Heart left ventricle (tissue), 16 donors: ENCODE measurements around the gene JMJD7. TPM values are rescaled to one million over a fixed set of nuclear protein-coding genes. Genes with fewer than 3 reads are reported as not detected.
A peak's percentile ranks its signal among the peaks of the same experiment; 100 is the strongest.

Experiments
- ATAC-seq, 4 donors: fragments of 200-7000 bp; cut with Tn5 transposase; one replicate each; pipeline ENCODE4 v1.9.1; 2020 to 2022; ENCODE audit warnings: moderate library complexity in 4 of 4, mild to moderate bottlenecking in 3 of 4, moderate number of reproducible peaks in 1 of 4
- DNase-seq, 5 donors: peaks; one replicate each; pipeline ENCODE4 v3.0.0-alpha.2; 2020
- H3K27ac ChIP-seq, 12 donors: fragments of 200-600 bp; sonication (generic) in 4 of 12; one replicate each; pipeline versions ENCODE4 v1.5.0 to v1.8.0; 2016 to 2022; ENCODE audit warnings: mild to moderate bottlenecking in 2 of 12
- H3K27me3 ChIP-seq, 9 donors: fragments of 200-600 bp; sonication (generic) in 2 of 9; one replicate each; pipeline versions ENCODE4 v1.5.1 to v1.8.0; 2016 to 2022; ENCODE audit warnings: mild to moderate bottlenecking in 3 of 9
- H3K36me3 ChIP-seq, 9 donors: fragments of 200-600 bp; sonication (generic) in 2 of 9; one replicate each; pipeline versions ENCODE4 v1.5.0 to v1.8.0; 2018 to 2022; ENCODE audit warnings: mild to moderate bottlenecking in 2 of 9
- H3K4me1 ChIP-seq, 12 donors: fragments of 200-600 bp; sonication (generic) in 4 of 12; one replicate each; pipeline versions ENCODE4 v1.5.0 to v1.8.0; 2016 to 2022; ENCODE audit warnings: mild to moderate bottlenecking in 3 of 12
- H3K4me3 ChIP-seq, 12 donors: fragments of 200-600 bp; sonication (generic) in 4 of 12; one replicate each; pipeline versions ENCODE4 v1.5.0 to v1.8.0; 2017 to 2022; ENCODE audit warnings: mild to moderate bottlenecking in 9 of 12, moderate library complexity in 4 of 12
- H3K9me3 ChIP-seq, 12 donors: fragments of 200-600 bp; sonication (generic) in 4 of 12; one replicate each; pipeline versions ENCODE4 v1.5.0 to v1.8.0; 2016 to 2022; ENCODE audit warnings: mild to moderate bottlenecking in 1 of 12
- POLR2A ChIP-seq, 2 donors: fragments of 450-650 bp; IDR thresholded peaks; one replicate each; pipeline ENCODE4 v1.6.1; 2017; ENCODE audit warnings: antibody characterized with exemption in 2 of 2, mild to moderate bottlenecking in 2 of 2, moderate library complexity in 2 of 2
- WGBS, 4 donors: extraction: QIAGEN DNeasy Blood & Tissue Kit in 2 of 4; methylation state at CpG; one replicate each; pipeline versions ENCODE4 v1.1.5 to v1.1.7; 2013 to 2018; 5-methylcytosine and 5-hydroxymethylcytosine counted together
- intact Hi-C, 10 donors: fragments of 100-400 bp; cut with DNase I; formaldehyde crosslinking; loops; one replicate each; pipeline versions ENCODE4 v1.11.1 to v1.14.2; 2022
- polyA plus RNA-seq, 2 donors: library from polyadenylated mRNA; stranded (reverse); fragments of 200-250 nt; gene quantifications; one replicate each; pipeline ENCODE4 v1.2.3, GENCODE V29; 2013
- total RNA-seq, 9 donors: library from RNA; depleted of rRNA in 2 of 9; stranded (reverse); fragments of >200 nt in 2 of 9; fragmentation: NEBNext Ultra II Directional in 3 of 9; extraction: Animal tissue kit (Norgen Biotek cat#: 25700) in 3 of 9; gene quantifications; one replicate each; pipeline versions ENCODE4 v1.1.0 to v1.2.4, GENCODE V29; 2016 to 2023
- TF ChIP-seq, protein P1 (sequence below), 12 donors: fragments of 200-600 bp; sonication (generic) in 4 of 12; IDR thresholded peaks; one replicate each; pipeline versions ENCODE4 v1.5.0 to v1.8.0; 2018 to 2022; ENCODE audit warnings: antibody characterized with exemption in 12 of 12, mild to moderate bottlenecking in 5 of 12
- donor health status: ischemic (EF 13 %, LVEDD 7.1; RV severe dilation, severe dysfunction).
- donor health status: healthy with polysubstance abuse.
- donor health status: DM: no; HTN: yes; CAD: no.
- donor health status: DM: no; HTN: no; CAD: no.
- donor health status: ischemic (EF 25% LVEDD 6.9; RV normal size, moderate dysfunction).
- donor health status: ischemic (EF 25% LVEDD 5.7; RV mildly dilated, moderate dysfunction).
- donor health status: healthy.
- donor health status: DM: yes; HTN: yes; CAD: no.
- donor health status: ischemic (EF 35%, LVEDD 5.7; RV mildly dilated, moderate dysfunction).
- donor health status: nonischemic (EF 11% LVEDD 7.7; RV severe dilation, severe dysfunction).
- donor health status: DM: yes; HTN: yes; CAD: no.
- donor health status: PGD.
- donor health status: ischemic (EF 29% LVEDD 5.4; RV normal size, mild dysfunction).
- donor health status: nonischemic (EF 23%, LVEDD 6.1; RV moderate dilation, normal function).

JMJD7 gene
- total and polyA plus RNA-seq, 11 donors, result 5.4 to 20.6 (median 11.8) TPM

DNA sequence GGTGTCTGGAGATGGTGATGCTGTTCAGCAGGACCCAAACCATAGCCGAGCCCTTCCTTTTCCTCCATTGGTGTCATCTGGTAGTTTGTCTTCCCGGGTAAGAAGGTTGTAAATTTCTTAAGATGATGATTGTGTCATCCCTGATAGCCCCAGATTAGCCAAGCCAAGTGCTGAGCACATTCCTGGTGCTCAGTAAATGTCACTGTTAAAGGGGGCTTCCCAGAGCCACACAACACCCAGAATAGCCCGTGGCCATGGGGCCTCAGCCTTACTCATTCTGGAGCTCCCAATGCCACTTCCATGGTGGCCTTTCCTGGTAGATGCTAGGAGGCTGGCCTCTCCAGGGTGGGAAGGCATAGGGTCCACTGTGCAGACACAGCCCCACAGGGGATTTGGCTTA lies 6.2 kb downstream of the JMJD7 start:
- Histone ChIP-seq H3K36me3 (peaks cover 0 to 30% (median 11%) of the 10 kb centered on the region in 9 donors), H3K27me3 (no peaks in the 10 kb centered on the region), H3K4me3 (no peak overlapping the region), H3K27ac (no peak overlapping the region), H3K9me3 (no peaks in the 10 kb centered on the region), H3K4me1 (peaks cover 0 to 27% (median 8%) of the 10 kb centered on the region in 12 donors)
- ATAC-seq (no peak), DNase-seq (no peak)
- 87 to 93% (median 93%) methylated on average over 3 of the region's 3 CpGs for WGBS, 4 donors
- intact Hi-C loops, result loop anchor here in 2 of 10 donors (5.0 to 10.0 kb wide), 2 partner anchors 58 to 231 kb away; partner anchors contain the start of gene SPTBN5 (in 1 of the 2)
- TF ChIP-seq, protein P1, sequence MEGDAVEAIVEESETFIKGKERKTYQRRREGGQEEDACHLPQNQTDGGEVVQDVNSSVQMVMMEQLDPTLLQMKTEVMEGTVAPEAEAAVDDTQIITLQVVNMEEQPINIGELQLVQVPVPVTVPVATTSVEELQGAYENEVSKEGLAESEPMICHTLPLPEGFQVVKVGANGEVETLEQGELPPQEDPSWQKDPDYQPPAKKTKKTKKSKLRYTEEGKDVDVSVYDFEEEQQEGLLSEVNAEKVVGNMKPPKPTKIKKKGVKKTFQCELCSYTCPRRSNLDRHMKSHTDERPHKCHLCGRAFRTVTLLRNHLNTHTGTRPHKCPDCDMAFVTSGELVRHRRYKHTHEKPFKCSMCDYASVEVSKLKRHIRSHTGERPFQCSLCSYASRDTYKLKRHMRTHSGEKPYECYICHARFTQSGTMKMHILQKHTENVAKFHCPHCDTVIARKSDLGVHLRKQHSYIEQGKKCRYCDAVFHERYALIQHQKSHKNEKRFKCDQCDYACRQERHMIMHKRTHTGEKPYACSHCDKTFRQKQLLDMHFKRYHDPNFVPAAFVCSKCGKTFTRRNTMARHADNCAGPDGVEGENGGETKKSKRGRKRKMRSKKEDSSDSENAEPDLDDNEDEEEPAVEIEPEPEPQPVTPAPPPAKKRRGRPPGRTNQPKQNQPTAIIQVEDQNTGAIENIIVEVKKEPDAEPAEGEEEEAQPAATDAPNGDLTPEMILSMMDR (IDR thresholded peaks at IDR 0.05), result no peak
- TF ChIP-seq POLR2A (IDR thresholded peaks at IDR 0.05), result no peak

DNA sequence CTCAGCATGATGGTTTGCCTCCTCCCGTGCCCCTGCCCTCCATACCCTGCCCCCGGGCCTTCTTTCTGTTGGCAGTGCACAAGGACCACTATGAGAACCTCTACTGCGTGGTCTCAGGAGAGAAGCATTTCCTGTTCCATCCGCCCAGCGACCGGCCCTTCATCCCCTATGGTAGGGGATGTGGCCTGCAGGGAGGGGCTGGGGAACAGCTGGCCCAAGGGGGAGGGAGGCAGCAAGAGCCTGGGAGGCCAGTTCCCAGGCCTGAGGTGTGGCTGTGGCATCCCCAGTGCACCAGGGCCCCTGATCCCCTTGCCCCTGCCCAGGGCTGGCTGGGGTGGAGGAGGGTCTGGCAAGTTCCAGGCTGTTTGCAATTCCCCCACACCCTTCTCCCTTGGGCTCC lies 8.2 kb downstream of the JMJD7 start:
- Histone ChIP-seq H3K4me3 (no peak overlapping the region), H3K36me3 (peaks cover 0 to 37% (median 19%) of the 10 kb centered on the region in 9 donors), H3K27me3 (no peaks in the 10 kb centered on the region), H3K27ac (no peak overlapping the region), H3K9me3 (no peaks in the 10 kb centered on the region), H3K4me1 (peaks cover 0 to 24% (median 4%) of the 10 kb centered on the region in 12 donors)
- 42 to 60% (median 50%) methylated on average over 2 to 6 of the region's 6 CpGs for WGBS, 4 donors
- TF ChIP-seq, protein P1 (IDR thresholded peaks at IDR 0.05), result no peak
- TF ChIP-seq POLR2A (IDR thresholded peaks at IDR 0.05), result no peak
- intact Hi-C loops, result loop anchor here in 1 of 10 donors (10.0 kb wide), 1 partner anchor 229 kb away; no protein-coding TSS in a partner anchor
- DNase-seq (no peak), ATAC-seq (no peak)

DNA sequence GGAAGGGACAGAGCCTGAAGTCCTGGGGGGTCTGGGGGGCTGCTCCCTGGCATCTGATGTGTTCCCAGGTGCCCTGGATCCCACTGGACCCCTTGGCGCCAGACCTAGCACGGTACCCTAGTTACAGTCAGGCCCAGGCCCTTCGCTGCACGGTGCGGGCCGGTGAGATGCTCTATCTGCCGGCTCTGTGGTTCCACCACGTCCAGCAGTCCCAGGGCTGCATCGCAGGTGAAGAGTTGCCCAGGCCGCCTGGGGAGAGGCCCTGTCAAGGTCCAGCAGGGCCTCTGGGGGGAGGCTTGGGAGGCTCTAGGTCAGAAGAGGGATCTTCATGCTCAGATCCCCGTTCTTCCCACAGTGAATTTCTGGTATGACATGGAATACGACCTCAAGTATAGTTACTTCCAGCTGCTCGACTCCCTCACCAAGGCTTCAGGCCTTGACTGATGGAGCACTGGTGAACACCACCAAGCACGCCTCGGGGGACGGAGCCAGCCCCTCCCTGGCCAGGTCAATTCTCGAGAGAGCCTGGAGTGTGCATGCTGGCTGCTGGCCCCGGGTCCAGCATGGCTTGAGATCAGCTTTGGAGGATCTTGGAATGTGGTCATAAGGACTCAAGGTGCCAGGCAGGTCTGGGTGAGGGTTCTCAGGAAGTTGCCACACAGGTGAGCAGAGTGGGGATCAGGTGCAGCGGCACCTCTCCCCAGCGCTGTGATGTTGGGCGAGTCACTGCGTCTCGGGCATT lies 9.0 kb downstream of the JMJD7 start:
- intact Hi-C loops, result loop anchor here in 1 of 10 donors (10.0 kb wide), 1 partner anchor 228 kb away; no protein-coding TSS in a partner anchor
- DNase-seq (no peak), ATAC-seq (no peak)
- TF ChIP-seq, protein P1 (IDR thresholded peaks at IDR 0.05), result no peak
- TF ChIP-seq POLR2A (IDR thresholded peaks at IDR 0.05), result no peak
- 93 to 100% (median 97%) methylated on average over 8 to 23 of the region's 23 CpGs for WGBS, 4 donors
- H3K4me3 ChIP-seq, result no peak overlapping the region
- H3K9me3 ChIP-seq, result no peaks in the 10 kb centered on the region
- H3K27me3 ChIP-seq, result no peaks in the 10 kb centered on the region
- H3K36me3 ChIP-seq, result peaks cover 0 to 40% (median 15%) of the 10 kb centered on the region in 9 donors
- no peak overlapping the region for H3K27ac ChIP-seq
- peaks cover 0 to 24% (median 4%) of the 10 kb centered on the region in 12 donors for H3K4me1 ChIP-seq

DNA sequence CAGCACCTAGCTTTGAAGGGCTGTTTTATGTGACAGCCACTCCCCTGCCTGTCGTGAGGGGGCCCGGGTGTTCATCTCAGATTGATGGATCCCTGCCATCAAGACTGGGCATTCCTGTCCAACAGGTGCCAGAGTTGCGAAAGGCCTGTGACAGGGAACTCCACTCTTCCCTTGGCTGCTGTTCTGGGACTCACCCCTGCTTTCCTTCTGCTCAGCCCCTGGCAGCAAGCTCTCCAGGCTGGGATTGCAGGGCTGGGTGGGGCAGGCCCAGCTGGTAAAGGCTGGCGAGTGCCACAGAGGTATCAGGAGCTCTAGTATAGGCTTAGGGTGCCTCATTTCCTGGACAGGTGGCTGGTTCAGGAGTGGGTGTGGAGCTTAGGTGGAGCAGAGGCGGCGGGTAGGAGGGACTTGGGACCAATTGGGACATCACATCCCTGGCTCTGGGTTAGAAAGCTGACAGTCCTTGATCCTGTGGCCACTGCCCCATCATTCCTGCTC lies 10.6 kb downstream of the JMJD7 start, which contains the start of gene PLA2G4B:
PLA2G4B (plus strand) TSS at position 448 of the 498 bp plus-strand sequence. CDS start 67 bp downstream, outside the sequence.
- DNase-seq, result peak in 1 of 5 donors; percentile 41
- H3K27ac ChIP-seq, result no peak within 1 kb of the TSS
- WGBS, 4 donors, result 46 to 77% (median 71%) methylated on average over 2 to 6 of the region's 6 CpGs
- H3K4me1 ChIP-seq, result peaks cover 0 to 19% (median 0%) of the 10 kb centered on the region in 12 donors
- TF ChIP-seq POLR2A (IDR thresholded peaks at IDR 0.05), result no peak
- TF ChIP-seq, protein P1 (IDR thresholded peaks at IDR 0.05), result no peak
- H3K27me3 ChIP-seq, result no peaks in the 10 kb centered on the region
- ATAC-seq, result peak in 3 of 4 donors; percentile 10 to 61 (median 18)
- intact Hi-C loops, result loop anchor here in 1 of 10 donors (10.0 kb wide), 1 partner anchor 226 kb away; no protein-coding TSS in a partner anchor
- peaks cover 0 to 48% (median 15%) of the 10 kb centered on the region in 9 donors for H3K36me3 ChIP-seq
- H3K4me3 ChIP-seq, result no peak within 1 kb of the TSS
- H3K9me3 ChIP-seq, result no peaks in the 10 kb centered on the region
